HG03460 (cell line): ENCODE data around the gene RPS19.
"Not testable (repeated sequence)": the region's sequence is repeated elsewhere in the genome, so short reads cannot be mapped to it uniquely, and the experiment has no call there.

Source experiments
- ATAC-seq: cut with Tn5 transposase; IDR thresholded peaks from one replicate; pipeline ENCODE4 v1.9.1; 2021; ENCODE audit not compliant: unreplicated experiment

The RPS19 gene

GRCh38 chr19:41912899-41913537 is 53.0 kb downstream of the RPS19 start:
- ATAC-seq, result no peak

- no peak for ATAC-seq
These were observed 53.7 kb downstream of the RPS19 start for GRCh38 chr19:41913538-41914423.

DNA sequence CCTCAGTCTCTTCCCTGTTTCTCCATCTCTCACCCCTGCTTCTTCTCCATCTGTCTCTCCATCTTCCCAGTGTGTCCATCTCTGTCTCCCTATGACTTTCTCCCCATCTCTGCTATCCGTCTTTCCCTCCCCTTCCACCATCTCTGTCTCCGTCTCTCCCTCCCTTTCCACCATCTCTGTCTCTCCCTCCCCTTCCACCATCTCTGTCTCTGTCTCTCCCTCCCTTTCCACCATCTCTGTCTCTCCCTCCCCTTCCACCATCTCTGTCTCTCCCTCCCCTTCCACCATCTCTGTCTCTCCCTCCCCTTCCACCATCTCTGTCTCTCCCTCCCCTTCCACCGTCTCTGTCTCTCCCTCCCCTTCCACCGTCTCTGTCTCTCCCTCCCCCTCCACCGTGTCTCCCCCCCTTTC is 54.4 kb downstream of the RPS19 start:
- not testable (repeated sequence) for ATAC-seq

GRCh38 chr19:41915021-41915775 is 55.1 kb downstream of the RPS19 start:
- no peak for ATAC-seq

DNA sequence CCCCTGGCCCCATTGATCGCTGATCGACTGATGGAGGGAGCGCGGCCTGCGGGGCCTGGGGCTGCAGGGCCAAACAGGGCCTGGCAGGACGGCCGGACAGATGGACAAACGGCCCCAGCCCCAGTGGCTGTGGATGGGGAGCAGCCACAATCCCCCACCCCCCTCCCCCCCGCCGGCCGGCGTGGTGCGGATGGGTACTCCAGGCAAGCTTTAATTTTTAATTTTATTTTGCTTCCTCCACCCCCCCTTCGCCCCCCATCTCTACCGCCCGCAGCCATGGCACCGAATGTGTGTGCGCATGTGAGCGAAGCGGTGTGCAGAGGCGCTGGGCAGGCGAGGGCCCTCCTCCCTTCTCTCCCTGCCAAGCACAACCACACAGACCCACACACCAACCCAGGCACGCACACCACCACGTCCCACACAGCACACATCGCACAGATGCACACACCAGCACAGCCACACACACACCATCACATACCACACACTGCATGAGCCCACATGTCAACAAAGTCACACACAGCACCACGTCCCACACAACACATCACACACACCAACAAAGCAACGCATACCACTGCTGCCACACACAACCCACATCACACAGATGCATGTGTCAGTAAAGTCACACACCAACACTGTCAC is 55.8 kb downstream of the RPS19 start:
- no peak for ATAC-seq

GRCh38 chr19:41917676-41918075 is 57.6 kb downstream of the RPS19 start:
- ATAC-seq, result no peak

- no peak for ATAC-seq
These were observed 58.0 kb downstream of the RPS19 start for GRCh38 chr19:41918095-41918494.

DNA sequence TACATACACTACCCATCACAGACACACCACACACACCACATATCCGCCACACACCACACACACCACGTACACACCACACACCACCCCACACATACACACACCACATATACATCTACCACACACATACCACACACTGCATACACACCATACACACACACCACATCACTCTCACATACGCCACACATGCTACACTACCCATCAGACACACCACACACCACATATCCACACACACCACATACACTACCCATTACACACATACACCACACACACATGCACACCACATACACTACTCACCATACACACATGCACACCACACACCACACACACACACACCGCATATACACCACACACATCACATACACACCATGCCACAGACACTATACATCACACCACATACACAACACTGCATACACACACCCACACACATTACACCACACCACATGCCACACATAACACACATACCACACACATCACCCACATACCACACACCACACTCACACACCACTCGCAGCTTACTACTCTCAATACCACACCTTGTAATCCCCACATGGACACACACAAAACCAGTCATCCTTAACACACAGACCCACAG is 58.7 kb downstream of the RPS19 start:
- no peak for ATAC-seq

DNA sequence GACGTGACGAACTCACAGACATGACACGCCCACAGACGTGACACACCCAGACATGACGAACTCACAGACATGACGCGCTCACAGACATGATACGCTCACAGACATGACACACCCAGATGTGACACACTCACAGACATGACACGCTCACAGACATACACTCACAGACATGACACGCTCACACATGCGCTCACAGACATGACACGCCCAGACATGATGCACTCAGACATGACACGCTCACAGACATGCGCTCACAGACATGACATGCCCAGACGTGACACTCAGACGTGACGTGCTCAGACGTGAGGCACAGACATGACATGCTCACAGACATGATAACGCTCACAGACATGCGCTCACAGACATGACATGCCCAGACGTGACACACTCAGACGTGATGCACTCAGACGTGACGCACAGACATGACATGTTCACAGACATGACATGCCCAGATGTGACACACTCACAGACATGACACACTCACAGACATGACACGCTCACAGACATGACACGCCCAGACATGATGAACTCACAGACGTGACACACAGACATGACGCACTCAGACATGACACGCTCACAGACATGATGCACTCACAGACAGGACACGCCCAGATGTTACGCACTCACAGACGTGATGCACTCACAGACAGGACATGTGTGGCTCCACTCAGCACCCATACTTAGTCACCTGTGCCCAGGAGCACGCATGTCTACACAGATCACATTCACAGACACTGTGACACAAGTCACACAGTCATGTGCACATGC is 60.1 kb downstream of the RPS19 start:
- ATAC-seq, result no peak

DNA sequence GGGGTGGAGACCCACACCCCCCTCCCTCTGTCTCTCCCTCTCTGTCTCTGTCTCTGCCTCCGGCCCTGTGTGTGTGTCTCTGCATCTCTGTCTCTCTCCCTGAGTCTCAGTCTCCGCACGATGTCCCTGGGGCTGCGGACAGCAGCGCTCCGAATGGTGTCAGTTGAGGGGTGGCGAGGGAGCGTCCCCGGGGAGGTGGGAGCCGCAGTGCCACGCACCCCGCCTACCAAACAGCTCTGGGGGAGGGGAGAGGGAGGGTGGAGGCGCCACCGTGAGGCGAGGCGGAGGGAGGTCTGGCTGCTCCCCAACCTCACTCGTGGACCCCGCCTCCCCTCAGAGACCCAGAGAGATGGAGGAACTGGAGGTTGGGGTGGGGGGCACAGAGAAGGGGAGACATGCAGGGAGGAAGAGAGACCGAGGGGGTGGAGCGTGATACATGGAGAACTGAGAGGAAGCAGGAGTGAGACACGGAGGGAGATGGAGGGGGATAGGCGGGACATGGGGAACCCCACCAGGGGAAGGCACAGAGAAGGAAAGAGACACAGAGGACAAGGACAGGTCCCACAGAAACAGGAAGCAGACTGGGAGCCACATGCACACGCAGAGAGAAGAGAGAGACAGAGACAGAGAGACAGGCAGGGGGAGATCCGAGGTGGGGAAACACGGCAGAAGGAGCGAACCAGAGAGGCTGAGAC is 61.0 kb downstream of the RPS19 start:
- ATAC-seq, result no peak

GRCh38 chr19:41921577-41922576 is 61.8 kb downstream of the RPS19 start:
- no peak for ATAC-seq
